Upper lobe of left lung (tissue), 6 donors: Measurements from ENCODE around the gene KNL1. TPM values are rescaled to one million over a fixed set of nuclear protein-coding genes. Genes with fewer than 3 reads are reported as not detected.

Experiments used
- ATAC-seq, 2 donors: fragments of 200-7000 bp; cut with Tn5 transposase; one replicate each; pipeline ENCODE4 v1.9.1; 2022; ENCODE audit warnings: mild to moderate bottlenecking in 2 of 2, moderate library complexity in 2 of 2; ENCODE audit not compliant: low FRiP score in 2 of 2
- DNase-seq, 2 donors: peaks; one replicate each; pipeline ENCODE4 v3.0.0-alpha.2; 2019 to 2020
- H3K27ac ChIP-seq, 4 donors: fragments of 200-600 bp; sonication (generic); one replicate each; pipeline ENCODE4 v1.5.1; 2016 to 2019
- H3K27me3 ChIP-seq, 4 donors: fragments of 200-600 bp; sonication (generic); one replicate each; pipeline ENCODE4 v1.5.1; 2017 to 2019
- H3K36me3 ChIP-seq, 4 donors: fragments of 200-600 bp; sonication (generic); one replicate each; pipeline ENCODE4 v1.5.1; 2016 to 2019
- H3K4me1 ChIP-seq, 4 donors: fragments of 200-600 bp; sonication (generic); one replicate each; pipeline ENCODE4 v1.5.1; 2018 to 2019
- H3K4me3 ChIP-seq, 4 donors: fragments of 200-600 bp; sonication (generic); one replicate each; pipeline ENCODE4 v1.5.1; 2017 to 2019; ENCODE audit warnings: mild to moderate bottlenecking in 2 of 4, moderate library complexity in 1 of 4
- H3K9me3 ChIP-seq, 4 donors: fragments of 200-600 bp; sonication (generic); one replicate each; pipeline ENCODE4 v1.5.1; 2018 to 2019
- CTCF ChIP-seq, 6 experiments: fragments of 450-650 bp in 4 of 6; fragments of 200-600 bp in 2 of 6; sonication (generic) in 2 of 6; IDR thresholded peaks; one replicate each; pipeline ENCODE4 v1.5.1; 2016 to 2019; ENCODE audit warnings: antibody characterized with exemption in 6 of 6
- EP300 ChIP-seq, 4 donors: sonication (generic); formaldehyde crosslinking; IDR thresholded peaks; one replicate each; pipeline ENCODE4 v1.5.1; 2017; ENCODE audit warnings: antibody characterized with exemption in 4 of 4, control low read depth in 2 of 4
- POLR2A ChIP-seq, 4 donors: fragments of 450-650 bp; IDR thresholded peaks; one replicate each; pipeline ENCODE4 v1.5.1; 2016 to 2017; ENCODE audit warnings: antibody characterized with exemption in 4 of 4, mild to moderate bottlenecking in 2 of 4
- POLR2AphosphoS5 ChIP-seq, 2 donors: sonication (generic); formaldehyde crosslinking; IDR thresholded peaks; one replicate each; pipeline ENCODE4 v1.5.1; 2017; ENCODE audit warnings: antibody characterized with exemption in 2 of 2
- WGBS, 2 donors: methylation state at CpG; one replicate each; pipeline ENCODE4 v1.1.5; 2017 to 2018; 5-methylcytosine and 5-hydroxymethylcytosine counted together
- total RNA-seq, 6 donors: library from RNA; depleted of rRNA in 4 of 6; stranded (reverse); fragments of >200 nt in 4 of 6; gene quantifications; one replicate each; pipeline versions ENCODE4 v1.1.0 to v1.2.1, GENCODE V29; 2016 to 2021
- donor health status: DM: no; HTN: no; CAD: no; lungs with moderate emphysema.
- donor health status: DM: no; HTN: yes; CAD: no; lungs with severe emphysema.

Gene KNL1
- total RNA-seq, 6 donors from 2014 or later, result under 0.01 to 2.4 (median 1.3) TPM

DNA sequence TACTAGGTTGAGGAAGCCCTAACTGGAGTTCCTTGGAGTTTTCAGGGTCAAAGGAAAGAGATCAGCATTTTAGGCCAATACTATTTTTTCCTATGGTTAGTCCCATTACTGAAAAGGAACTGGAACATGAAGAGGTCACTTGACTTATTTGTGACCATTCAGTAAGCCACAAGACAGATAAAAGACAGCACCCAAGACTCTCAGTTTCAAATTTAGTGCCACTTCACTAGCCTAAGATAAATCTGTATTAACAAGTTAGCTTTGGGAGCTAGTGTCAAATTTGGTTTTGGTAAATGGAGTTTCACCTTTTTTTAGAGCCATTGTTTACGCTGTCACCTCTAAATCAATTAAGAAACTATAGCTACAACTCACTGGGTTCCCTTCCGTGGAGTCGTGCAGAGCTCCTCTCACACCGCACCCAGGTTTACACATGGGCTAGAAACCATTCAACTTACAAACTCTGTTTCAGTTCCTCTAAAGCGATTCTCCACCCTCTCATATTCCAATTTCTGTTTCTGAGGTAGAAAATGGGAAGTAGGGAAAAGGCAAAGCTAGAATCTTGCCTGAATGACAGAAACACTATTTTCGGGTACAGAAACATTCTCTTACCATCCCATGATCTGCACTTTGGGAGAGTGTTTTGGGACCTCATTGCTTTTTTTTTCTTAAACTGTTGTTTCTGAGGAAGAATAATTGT lies 43.6 kb upstream of the KNL1 start:
- no peak for DNase-seq
- H3K27me3 ChIP-seq, result no peaks in the 10 kb centered on the region
- H3K27ac ChIP-seq, result peak overlapping the region in 1 of 4 donors; percentile 17
- H3K9me3 ChIP-seq, result no peaks in the 10 kb centered on the region
- H3K4me1 ChIP-seq, result peaks cover 0 to 4% (median 0%) of the 10 kb centered on the region in 4 donors
- TF ChIP-seq EP300 (IDR thresholded peaks at IDR 0.05) (no peak), POLR2AphosphoS5 (IDR thresholded peaks at IDR 0.05) (no peak), POLR2A (IDR thresholded peaks at IDR 0.05) (no peak), CTCF (IDR thresholded peaks at IDR 0.05) (no peak)
- peaks cover 0 to 54% (median 20%) of the 10 kb centered on the region in 4 donors for H3K36me3 ChIP-seq
- no peak overlapping the region for H3K4me3 ChIP-seq
- WGBS, 2 donors, result 82 to 93% methylated on average over 6 of the region's 6 CpGs
- ATAC-seq, result peak in 1 of 2 donors; percentile 68

GRCh38 chr15:40554161-40554525 lies 39.9 kb upstream of the KNL1 start:
- Histone ChIP-seq H3K9me3 (no peaks in the 10 kb centered on the region), H3K27ac (no peak overlapping the region), H3K4me3 (no peak overlapping the region), H3K36me3 (peaks cover 0 to 61% (median 31%) of the 10 kb centered on the region in 4 donors), H3K4me1 (peaks cover 0 to 4% (median 0%) of the 10 kb centered on the region in 4 donors), H3K27me3 (no peaks in the 10 kb centered on the region)
- TF ChIP-seq EP300 (IDR thresholded peaks at IDR 0.05) (no peak), POLR2AphosphoS5 (IDR thresholded peaks at IDR 0.05) (no peak), CTCF (IDR thresholded peaks at IDR 0.05) (no peak), POLR2A (IDR thresholded peaks at IDR 0.05) (no peak)
- ATAC-seq (no peak), DNase-seq (no peak)
- 61 to 74% methylated on average over 4 of the region's 4 CpGs for WGBS, 2 donors

DNA sequence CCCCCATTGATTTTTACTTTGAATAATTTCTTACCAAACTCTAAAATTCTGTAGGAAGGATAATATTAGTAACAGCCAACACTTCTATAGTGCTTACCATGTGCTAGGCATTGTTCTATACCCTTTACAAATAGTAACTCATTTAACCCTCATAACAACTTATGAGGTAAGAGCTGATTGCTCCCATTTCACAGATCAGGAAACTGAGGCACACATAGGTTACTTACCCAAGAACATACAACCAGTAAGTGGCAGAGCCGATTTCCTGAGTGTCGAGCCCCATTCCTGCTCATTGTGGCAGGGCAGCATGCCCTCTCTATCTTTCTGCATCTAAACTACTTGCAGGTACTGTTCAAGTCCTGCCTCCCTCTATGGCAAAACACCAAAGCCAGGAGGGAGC lies 38.2 kb upstream of the KNL1 start:
- ATAC-seq (no peak), DNase-seq (no peak)
- TF ChIP-seq POLR2A (IDR thresholded peaks at IDR 0.05) (no peak), POLR2AphosphoS5 (IDR thresholded peaks at IDR 0.05) (no peak), EP300 (IDR thresholded peaks at IDR 0.05) (no peak)
- Histone ChIP-seq H3K27me3 (no peaks in the 10 kb centered on the region), H3K4me1 (no peaks in the 10 kb centered on the region), H3K27ac (no peak overlapping the region), H3K36me3 (peaks cover 0 to 58% (median 31%) of the 10 kb centered on the region in 4 donors), H3K9me3 (no peaks in the 10 kb centered on the region), H3K4me3 (no peak overlapping the region)
- 96 to 100% methylated on average over 2 of the region's 2 CpGs for WGBS, 2 donors

- peaks cover 0 to 52% (median 20%) of the 10 kb centered on the region in 4 donors for H3K36me3 ChIP-seq
- H3K4me3 ChIP-seq, result no peak overlapping the region
- no peak overlapping the region for H3K27ac ChIP-seq
- TF ChIP-seq POLR2A (IDR thresholded peaks at IDR 0.05) (no peak), POLR2AphosphoS5 (IDR thresholded peaks at IDR 0.05) (no peak), CTCF (IDR thresholded peaks at IDR 0.05) (no peak), EP300 (IDR thresholded peaks at IDR 0.05) (no peak)
- DNase-seq (no peak), ATAC-seq (no peak)
- H3K4me1 ChIP-seq, result peaks cover 6 to 17% (median 11%) of the 10 kb centered on the region in 4 donors
- no peaks in the 10 kb centered on the region for H3K27me3 ChIP-seq
- H3K9me3 ChIP-seq, result no peaks in the 10 kb centered on the region
- WGBS, 2 donors, result 84 to 97% methylated on average over 6 of the region's 6 CpGs
These were observed 34.9 kb upstream of the KNL1 start for GRCh38 chr15:40558952-40559742.

- peaks cover 0 to 20% (median 0%) of the 10 kb centered on the region in 4 donors for H3K36me3 ChIP-seq
- TF ChIP-seq POLR2AphosphoS5 (IDR thresholded peaks at IDR 0.05) (no peak), EP300 (IDR thresholded peaks at IDR 0.05) (no peak), CTCF (IDR thresholded peaks at IDR 0.05) (no peak), POLR2A (IDR thresholded peaks at IDR 0.05) (no peak)
- DNase-seq, result no peak
- ATAC-seq, result no peak
- no peaks in the 10 kb centered on the region for H3K9me3 ChIP-seq
- peaks cover 8 to 24% (median 15%) of the 10 kb centered on the region in 4 donors for H3K4me1 ChIP-seq
- H3K27ac ChIP-seq, result no peak overlapping the region
- H3K27me3 ChIP-seq, result peaks cover 0 to 4% (median 0%) of the 10 kb centered on the region in 4 donors
- 85 to 98% methylated on average over 2 of the region's 2 CpGs for WGBS, 2 donors
- H3K4me3 ChIP-seq, result no peak overlapping the region
These were observed 31.4 kb upstream of the KNL1 start for GRCh38 chr15:40562691-40563090.
